SIG-M5 treated with dmso at 0.1 percent for 504 hours (cell line): ENCODE data around the gene BBX.

Source experiments
- DNase-seq: peaks from one replicate; lab custom pipeline; 2025; ENCODE audit not compliant: unreplicated experiment; lab: John Stamatoyannopoulos, UW

BBX gene

DNA sequence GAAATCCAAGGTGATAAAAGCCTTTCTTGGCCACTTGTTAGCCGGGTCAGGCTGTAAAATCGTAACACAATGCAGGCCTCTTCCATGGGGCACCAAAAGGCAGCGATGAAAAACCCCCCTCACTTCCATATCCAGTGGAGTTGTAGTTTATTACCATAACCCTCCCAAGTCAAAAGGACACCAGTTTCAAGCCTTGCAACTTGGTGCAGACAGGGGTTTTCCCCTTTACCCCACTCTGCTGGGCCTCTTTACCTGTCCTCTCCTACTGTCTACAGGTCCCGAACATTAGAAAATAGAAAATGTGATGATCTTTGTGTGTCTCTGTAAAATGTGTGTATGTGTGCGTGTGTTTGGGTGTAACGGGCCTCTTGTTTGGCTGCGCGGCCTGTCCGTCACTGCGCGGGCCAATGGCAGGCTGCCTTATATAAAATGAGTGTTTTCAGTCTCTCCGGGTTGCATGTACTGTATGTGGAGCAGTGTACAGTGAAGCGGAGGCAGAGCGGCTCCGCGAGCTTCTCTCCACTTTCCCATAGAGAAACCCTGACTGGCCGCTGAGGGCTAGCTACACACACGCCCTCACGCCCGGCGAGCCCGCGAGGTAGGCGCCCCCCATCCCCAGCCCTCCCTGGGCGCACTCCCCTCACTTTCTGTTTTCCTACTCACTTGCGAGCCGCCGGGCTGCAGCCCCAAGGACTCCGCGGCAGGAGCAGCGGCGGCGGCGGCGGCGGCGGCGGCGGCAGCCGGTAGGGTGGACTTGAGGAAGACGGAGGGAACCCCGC, at the start of gene BBX:
BBX (plus strand) TSS at position 453 of the 779 bp plus-strand sequence. CDS start 187,499 bp downstream, outside the sequence.
- peak; percentile 95 for DNase-seq

DNA sequence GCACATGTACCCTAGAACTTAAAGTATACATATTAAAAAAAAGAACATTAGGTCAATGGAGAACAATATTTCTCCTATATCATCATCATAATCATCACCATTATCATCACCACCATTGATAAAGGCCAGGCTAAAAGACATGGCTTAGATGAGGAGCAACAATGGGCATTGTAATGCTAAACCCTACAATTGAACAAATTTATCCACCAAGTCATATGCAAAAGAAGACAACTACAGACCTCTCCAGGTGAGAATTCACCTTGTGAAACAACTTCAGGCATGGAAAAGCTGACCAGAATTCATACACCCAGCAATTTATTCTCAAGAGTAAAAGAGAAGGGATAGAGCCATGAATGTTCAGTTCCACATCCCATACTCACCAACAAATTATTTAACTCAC, 46.3 kb upstream of the BBX start:
- DNase-seq: no peak

DNA sequence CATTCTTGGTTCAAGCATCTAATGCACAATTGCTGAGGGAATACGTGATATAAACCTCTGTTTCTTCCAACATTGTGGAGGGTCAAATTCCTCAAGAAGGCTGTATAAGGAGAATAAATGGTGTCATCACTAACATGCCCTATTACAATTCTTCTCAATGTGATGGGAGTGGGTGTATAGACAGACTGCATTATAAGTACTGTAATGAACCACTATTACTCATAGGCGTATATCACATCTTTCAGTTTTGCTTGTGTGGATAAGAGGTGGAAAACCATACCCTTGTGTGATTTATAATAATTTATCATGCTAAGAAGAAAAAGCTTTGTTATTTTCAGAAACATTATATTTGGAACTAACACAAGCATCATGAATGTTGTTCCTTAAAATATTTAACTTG, 35.3 kb upstream of the BBX start:
- no peak for DNase-seq

DNA sequence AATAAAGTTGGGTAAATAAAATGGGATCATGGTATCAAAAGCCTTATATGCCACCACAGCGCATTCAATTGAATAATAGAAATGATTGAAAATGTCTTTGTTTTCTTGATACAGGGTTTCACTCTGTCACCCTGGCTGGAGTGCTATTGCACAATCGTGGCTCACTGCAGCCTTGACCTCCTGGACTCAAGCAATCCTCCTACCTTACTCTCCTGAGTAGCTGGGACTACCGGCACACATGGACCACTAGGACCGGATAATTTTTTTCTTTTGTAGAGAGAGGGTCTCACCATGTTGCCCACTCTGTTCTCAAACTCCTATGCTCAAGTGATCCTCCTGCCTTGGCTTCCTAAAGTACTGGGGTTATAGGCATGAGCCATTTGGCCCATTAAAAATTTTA, 33.8 kb upstream of the BBX start:
- DNase-seq: no peak

DNA sequence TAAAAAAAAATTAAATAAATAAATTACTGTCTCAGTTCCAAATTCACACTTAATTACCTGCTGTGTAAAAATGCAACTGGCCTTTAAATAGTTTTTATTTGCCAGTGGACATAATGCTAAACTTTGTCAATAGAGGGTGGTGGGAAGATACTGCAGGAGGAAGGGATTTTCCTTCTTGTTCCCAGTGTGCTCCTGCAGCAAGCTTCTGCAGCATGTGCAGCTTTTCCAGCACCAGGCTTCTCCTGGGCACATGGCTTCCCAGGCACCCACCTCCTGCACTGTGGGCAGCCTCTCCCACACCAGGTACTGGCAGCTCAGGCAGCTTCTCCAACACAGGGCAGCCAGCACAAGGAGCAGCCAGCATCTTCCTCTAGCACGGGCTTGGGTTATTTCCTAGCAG, 29.6 kb upstream of the BBX start:
- DNase-seq: no peak

DNA sequence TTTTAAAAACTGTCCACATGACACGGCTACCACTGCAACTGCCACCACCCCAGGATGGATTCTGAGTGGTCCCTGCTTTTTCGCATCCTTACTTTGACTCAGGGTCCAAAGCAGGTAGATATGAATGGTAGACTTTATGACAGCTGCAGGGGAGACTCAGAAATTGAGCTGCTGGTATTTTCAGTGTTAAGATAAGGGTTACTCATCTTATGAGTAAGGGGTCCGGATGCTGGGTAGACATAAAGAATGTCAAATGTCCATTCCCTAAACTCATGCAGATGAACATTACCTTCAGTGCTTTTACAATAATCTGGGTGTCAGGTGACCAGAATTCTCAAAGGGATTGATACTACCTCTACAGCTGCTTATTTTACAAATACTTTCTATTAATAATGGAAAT, 25.9 kb upstream of the BBX start:
- DNase-seq: no peak

DNA sequence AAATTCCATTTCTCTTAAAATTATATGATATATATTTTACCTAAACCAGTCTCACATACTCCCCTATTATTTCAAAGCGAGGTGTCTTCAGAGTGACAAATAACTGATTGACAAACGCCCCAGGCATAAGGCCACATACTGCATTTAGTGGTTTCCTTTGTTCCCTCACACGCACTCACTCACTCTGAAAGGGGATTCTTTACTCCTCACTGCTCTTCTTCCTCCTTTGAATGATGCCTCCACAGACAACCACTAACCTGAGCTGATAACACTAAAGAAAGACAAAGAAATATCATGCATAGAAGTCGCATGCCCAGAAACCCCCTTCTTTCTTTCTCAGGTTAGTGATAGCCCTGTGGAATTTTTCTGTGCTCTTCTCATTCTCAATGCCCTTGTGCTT, 24.1 kb upstream of the BBX start:
- DNase-seq: no peak

DNA sequence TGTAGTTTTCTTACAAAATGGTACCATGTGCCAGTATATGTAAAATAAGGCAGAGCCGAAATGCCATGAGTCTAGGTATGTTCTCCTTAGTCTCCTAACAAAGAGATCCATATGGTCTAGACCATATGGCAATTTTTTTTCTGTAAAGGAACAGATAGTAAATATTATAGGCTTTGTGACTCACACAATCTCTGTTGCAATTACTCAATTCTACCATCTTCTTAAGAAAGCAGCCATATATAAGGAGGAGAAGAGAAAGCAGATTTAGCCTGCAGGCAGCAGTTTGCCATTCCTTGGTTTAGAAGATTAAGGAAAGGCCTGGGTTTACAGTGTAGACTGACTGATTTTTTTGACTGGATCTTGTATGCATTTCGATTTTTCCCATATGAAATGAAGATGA, 16.3 kb upstream of the BBX start:
- DNase-seq: peak; percentile 21

DNA sequence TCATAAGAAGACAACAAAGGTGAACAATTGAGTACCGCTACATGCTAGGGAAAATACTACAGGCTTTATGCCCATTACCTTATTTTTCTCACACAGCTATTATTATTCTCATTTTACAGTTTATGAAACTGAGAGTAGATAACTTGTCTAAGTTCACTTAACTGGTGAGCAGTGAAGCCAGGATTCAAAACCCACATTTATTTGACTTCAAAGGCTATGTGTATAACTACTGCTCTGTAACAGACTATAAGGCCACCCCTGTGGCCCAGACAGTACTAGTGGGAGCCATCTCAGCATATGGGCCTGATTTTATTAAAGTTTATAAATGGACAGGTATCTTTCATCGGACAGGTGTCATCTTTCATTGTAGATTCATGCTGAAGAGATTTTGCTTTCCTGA, 14.4 kb upstream of the BBX start:
- DNase-seq: no peak

DNA sequence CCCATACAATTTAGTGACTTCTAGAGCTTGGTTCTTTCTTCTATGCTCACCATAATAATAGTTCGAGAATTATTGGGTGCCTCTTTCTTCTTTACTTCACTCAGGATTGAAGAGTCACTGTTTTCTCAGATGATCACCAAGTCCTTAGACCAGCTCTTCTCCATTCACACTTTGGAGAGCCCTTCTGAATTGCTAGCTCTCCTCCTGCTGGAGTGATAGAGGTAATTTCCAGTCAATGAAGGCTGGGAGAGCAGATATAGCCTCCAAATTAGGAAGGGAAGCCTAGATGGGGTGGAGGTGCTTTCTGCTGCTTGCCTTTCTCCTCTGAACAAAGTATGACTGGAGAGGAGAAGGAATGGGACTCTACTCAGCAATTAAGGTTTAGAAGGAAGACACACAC, 10.7 kb upstream of the BBX start:
- no peak for DNase-seq

DNA sequence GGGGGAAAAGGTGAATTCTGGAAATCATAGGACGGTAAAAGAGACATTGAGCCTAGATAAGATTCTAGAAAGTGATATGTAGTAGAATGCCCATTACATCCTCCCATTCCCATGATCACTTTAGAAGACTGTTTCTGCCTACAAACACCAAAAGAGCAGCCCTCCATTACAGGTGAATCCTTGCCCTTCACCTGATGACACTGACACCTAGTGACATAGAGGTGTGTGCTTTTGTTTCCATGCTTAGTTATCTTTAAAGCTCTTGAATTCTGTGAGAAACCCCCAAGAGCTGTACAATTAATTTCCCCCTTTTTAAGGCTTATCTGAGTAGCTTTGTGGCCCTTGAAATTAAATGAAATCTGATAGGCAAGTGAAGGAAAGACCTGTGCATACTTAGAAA, 8.3 kb upstream of the BBX start:
- no peak for DNase-seq

DNA sequence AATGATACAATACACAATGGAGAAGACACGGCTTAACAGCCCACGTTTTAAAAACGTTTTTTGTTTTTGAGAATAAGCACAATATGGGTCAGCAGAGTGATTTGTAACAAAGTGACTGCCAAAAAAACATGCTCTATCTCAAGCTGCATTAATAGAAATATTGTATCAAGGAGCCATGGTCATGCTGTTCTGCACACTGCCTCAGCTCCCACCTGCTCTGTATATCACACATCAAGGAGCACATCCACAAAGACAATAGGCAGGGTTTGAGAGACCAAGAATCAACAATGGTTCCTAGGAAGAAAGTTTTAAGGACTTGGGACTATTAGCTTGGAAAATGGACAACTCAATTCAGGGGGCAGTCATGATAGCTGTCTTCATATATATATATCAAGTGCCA, 6.3 kb upstream of the BBX start:
- DNase-seq: no peak

DNA sequence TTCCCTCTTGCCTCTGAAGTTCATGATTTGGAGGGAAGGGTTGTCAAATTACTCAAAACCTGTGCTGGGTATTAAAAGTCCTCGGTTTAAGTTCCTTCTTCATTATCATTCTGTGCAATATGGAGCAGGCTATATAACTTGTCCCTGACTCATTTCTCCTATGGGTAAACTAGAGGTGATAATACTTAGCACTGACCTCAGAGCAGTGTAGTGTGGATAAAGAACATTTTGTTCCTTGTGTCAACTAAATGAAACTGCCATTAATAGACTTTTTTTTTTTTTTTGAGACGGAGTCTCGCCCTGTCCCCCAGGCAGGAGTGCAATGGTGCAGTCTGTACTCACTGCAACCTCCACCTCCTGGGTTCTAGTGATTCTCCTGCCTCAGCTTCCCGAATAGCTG, 2.2 kb upstream of the BBX start:
- no peak for DNase-seq

DNA sequence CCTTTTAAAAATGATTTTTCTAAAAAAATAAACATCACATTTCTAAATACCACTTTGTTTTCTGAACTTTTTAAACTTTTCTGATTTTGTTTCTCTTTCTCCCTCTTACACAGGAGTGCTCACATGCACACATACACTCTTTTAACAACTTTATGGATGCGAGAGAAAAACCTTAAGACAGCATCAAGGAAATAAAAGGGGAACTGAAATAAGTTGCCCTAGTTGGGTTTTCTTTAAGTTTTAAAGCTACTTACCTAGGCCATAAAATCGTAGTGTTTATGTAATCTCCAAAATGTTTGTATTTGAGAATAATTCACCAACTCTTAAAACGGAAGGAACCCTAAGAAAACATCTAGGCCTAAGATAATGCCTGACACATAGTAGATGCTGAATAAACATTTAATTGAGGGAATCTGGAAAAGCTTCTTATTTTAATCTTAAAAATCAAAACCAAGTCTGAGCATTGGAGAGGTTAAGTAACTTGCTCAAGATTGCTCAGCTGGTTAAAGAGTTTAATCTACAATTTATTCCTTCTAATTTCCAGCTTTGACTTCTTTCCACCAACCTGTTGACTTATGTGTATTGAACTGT, 1.2 kb upstream of the BBX start:
- DNase-seq: no peak

DNA sequence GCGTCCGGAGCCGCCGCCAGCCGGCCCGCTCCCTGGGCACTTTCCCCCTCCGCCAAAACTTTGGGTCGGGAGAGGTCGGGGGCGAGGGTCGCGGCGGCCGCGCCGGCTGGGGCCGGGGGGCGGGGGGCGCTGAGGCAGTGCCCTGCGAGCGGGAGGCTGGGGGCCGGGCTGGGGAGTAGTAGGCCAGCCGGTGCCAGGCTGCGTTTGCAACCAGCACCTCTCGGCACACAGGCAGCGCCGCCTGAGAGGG, 452 bp downstream of the BBX start:
- DNase-seq: no peak

DNA sequence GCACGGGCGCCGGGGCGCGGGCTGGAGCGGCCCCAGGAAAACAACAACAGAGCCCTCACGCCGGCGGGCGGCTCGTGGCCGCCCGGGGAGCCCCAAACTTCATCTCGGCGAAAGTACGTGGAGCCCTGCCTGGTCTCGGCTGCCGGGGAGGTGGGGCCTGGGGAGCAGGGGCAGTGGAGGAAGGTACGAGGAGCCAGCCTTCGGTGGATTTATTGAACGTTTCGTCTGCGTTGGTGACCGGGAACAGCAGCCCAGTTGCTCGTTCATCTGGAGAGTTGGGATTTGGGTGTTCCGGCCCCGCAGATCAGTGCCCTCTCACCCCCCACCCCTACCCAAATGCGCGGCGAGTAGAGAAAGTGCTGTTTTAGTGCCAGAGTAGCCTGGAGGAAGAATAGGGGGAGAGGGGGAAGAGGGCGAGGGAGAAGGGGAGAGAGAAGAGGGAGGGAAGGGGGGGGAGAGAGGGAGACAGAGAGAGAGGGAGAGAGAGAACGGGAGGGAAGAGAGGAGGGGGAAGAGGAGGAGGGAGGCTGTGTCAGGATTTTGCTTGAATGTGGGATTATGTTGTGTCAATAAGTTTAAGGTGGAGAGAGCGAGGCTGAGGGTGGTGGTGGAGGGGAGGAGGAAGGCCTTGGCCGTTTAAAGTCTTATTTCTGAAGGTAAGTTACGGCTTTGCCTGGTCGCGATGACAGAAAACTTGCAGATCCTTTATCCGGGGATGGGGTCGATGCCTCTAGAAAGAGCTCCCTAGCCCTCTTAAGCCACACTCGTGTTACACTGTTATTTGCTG, 970 bp downstream of the BBX start:
- peak; percentile 44 for DNase-seq

DNA sequence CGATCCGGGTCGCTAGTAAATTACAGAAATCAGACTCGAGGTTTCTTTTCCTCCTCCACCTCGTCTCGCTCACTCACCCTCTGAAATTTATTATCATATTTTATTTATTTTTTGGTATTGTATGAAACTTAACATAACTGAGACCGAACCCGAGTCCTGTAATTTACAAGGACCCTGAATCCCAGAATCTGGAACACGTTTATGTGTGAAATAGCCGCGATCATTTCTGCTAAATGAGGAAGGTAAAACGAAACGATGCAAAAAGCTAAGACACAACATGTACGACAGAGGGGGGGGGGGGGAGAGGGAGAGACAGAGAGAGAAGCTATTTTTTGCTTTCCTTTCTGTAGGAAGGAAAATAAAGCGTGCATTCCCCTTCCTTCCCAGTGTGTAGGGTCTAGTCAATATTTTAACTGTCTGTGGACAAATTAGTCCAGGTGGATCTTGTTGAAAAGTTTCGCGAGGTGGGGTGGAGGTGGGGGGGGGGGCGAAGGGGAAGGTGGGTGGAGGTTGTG, 1.6 kb downstream of the BBX start:
- peak; percentile 49 for DNase-seq

DNA sequence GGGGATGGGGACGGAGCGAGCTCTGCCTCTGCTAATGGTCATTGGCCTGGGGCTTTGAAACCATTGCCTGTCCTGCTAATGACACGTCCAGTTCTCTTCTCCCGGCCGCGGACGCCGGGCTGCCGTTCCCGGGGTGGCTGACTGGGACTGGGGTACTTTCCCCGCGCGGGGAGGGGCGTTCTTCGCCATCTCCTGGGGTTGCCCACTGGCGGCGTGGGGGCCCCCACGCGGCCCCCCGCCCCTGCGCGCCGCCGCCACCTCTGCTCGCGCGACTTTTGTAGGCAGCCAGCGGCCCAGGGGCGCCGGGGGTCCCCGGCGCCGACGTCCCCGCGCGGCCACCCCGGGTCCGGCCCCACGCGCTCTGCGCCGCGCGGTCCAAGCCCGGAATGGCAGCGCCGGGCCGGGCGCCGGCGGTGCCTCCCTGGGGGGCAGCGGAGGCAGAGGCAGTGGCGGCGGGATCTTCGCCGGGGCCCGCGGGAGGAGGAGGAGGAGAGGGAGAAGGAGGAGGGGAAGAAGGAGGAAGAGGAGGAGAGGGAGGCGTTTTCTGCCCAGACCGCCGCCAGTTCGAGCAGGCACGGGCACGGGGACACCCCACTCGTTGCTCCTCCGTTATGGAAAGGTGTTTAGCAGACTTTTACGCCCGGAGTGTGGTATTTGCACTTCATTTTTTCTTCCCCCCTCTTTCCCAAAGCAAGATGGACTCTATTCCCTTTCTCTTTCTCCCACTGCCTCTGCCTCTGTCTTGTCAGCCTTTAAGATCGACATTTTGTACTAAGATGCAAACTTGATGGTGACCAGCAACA, 2.3 kb downstream of the BBX start:
- peak; percentile 53 for DNase-seq

DNA sequence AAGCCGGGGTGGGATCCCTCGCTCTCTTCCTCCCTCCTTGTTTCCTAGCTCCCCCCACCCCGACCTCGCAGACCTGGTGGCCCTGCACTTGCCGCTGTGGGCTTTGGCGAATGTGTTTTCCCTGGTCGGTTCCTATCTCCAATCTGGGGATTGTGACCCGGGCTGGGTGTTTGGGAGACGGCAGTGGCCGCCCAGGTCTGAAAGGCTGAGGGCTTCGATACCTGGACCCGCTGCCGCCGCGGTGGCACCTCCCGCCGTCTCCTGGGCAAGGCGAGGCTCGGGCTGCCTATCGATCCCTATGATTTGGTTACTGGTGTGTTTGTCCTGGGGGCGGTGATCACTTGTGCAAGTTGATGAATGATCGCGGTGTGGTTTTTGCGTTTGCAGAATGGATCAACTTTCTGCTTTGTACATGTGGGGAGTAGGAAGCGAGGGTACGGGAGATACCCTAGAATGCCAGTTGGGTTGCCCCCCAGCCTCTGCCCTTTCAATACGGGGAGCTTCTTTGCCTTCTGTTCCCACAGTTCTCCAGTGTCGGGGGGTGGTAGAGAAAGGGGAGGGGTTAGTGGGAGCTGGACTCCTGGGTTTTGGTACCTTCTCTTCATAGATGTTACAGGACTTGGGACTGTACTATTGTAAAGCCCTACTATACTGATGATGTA, 3.0 kb downstream of the BBX start:
- DNase-seq: no peak

DNA sequence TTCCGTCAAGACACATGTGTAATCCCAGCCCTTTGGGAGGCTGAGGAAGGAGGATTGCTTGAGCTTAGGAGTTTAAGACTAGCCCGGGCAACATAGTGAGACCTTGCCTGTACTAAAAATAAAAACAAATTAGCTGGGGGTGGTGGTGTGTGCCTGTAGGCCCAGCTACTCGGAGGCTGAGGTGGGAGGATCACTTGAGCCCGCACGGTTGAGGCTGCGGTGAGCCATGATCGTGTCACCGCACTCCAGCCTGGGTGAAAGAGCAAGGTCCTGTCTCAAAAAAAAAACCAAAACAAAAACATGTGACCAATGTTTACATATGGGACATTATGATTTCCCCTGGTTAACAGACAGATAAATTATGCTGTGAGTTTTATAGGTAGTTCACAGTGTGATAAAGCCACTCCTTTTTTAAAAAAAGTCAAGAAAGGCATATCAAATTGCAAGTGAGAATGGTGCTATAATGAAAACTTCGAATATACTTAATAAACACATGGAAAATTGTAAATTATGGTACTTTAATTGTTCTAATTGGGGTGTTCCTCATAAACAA, 9.2 kb downstream of the BBX start:
- DNase-seq: no peak

DNA sequence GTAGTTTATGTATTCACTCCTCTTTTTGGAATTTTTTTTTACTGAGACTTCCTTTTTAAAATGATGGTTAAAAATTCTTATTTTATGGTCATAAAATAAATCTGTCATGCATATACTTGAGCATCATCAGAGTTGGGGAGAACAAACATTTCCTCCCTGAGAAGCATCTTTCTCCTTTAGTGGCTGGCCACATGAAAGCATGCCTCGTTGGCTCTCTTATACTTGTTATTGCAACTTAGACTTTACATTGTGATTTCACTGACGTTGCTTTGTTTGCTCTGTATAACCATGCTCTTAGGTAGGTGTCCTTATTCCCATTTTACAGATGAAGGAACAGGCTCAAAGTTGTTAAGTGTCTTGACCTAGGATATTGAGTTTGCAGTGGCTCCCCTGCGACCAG, 18.1 kb downstream of the BBX start:
- no peak for DNase-seq
